Smooth muscle cell (in vitro differentiated cells): ENCODE results near the gene MTARC2. TPM values are rescaled to one million over a fixed set of nuclear protein-coding genes. Genes with fewer than 3 reads are reported as not detected.

Experiments used
- DNase-seq: peaks from one replicate; lab custom pipeline; 2025; ENCODE audit not compliant: unreplicated experiment; lab: John Stamatoyannopoulos, UW
- H2AFZ ChIP-seq: fragments of 200-600 bp; sonication (generic); 2 replicates; pipeline ENCODE4 v1.6.0; 2016; ENCODE audit warnings: antibody characterized with exemption, low read depth, mild to moderate bottlenecking
- H3F3A ChIP-seq: fragments of 200-600 bp; sonication (generic); 2 replicates; pipeline ENCODE4 v1.6.0; 2017; ENCODE audit warnings: antibody characterized with exemption, low read depth
- H3K27ac ChIP-seq: fragments of 200-600 bp; sonication (generic); 2 replicates; pipeline ENCODE4 v1.5.1; 2016; ENCODE audit warnings: low read depth, mild to moderate bottlenecking
- H3K27me3 ChIP-seq: fragments of 200-600 bp; sonication (generic); 2 replicates; pipeline ENCODE4 v1.6.1; 2016; ENCODE audit warnings: low read depth, mild to moderate bottlenecking
- H3K36me3 ChIP-seq: fragments of 200-600 bp; sonication (generic); 2 replicates; pipeline ENCODE4 v1.5.1; 2016; ENCODE audit warnings: low read depth
- H3K4me1 ChIP-seq: fragments of 200-600 bp; sonication (generic); 2 replicates; pipeline ENCODE4 v1.5.1; 2016; ENCODE audit warnings: low read depth
- H3K4me2 ChIP-seq: fragments of 200-600 bp; sonication (generic); 2 replicates; pipeline ENCODE4 v1.6.0; 2016; ENCODE audit warnings: mild to moderate bottlenecking
- H3K4me3 ChIP-seq: fragments of 200-600 bp; sonication (generic); 2 replicates; pipeline ENCODE4 v1.5.1; 2016; ENCODE audit warnings: mild to moderate bottlenecking
- H3K79me2 ChIP-seq: fragments of 200-600 bp; sonication (generic); 2 replicates; pipeline ENCODE4 v1.6.0; 2016; ENCODE audit warnings: low read depth, mild to moderate bottlenecking
- H3K9ac ChIP-seq: fragments of 200-600 bp; sonication (generic); 2 replicates; pipeline ENCODE4 v1.6.0; 2016; ENCODE audit warnings: low read depth
- H3K9me3 ChIP-seq: fragments of 200-600 bp; sonication (generic); replicated peaks from 2 replicates; pipeline ENCODE4 v1.5.1; 2016; ENCODE audit warnings: low read depth
- H4K20me1 ChIP-seq: fragments of 200-600 bp; sonication (generic); 2 replicates; pipeline ENCODE4 v1.6.0; 2016; ENCODE audit warnings: low read depth
- WGBS: methylation state at CpG from one replicate; pipeline ENCODE4 v1.1.7; 2016; ENCODE audit warnings: low lambda C conversion rate; 5-methylcytosine and 5-hydroxymethylcytosine counted together
- polyA plus RNA-seq: library from polyadenylated mRNA; unstranded; fragments of >200 nt; fragmentation: Nextera tagmentation; extraction: Ambion mirVana; gene quantifications from 2 replicates; pipeline ENCODE4 v1.2.1, GENCODE V29; 2016
- total RNA-seq: library from RNA; depleted of rRNA; stranded (reverse); fragments of >200 nt; gene quantifications from 2 replicates; pipeline ENCODE4 v1.2.3, GENCODE V29; 2014
- TF ChIP-seq, protein P1 (sequence below): fragments of 200-600 bp; sonication (generic); IDR thresholded peaks from 2 replicates; pipeline ENCODE4 v1.5.1; 2017; ENCODE audit warnings: borderline replicate concordance, mild to moderate bottlenecking, antibody characterized with exemption; ENCODE audit not compliant: insufficient read depth, poor library complexity, severe bottlenecking

Gene MTARC2
- total and polyA plus RNA-seq, 2 experiments from 2014 or later = 6.1 to 7.6 TPM

GRCh38 chr1:220786337-220787068 lies 38.4 kb downstream of the MTARC2 start, which contains the start of gene MTARC1:
TSS of gene MTARC1 (plus strand) at chr1:220786913. CDS start at chr1:220786945, 32 bp downstream.
- H4K20me1 ChIP-seq = no peaks in the 10 kb centered on the region
- DNase-seq = no peak
- no peak within 1 kb of the TSS for H3K27ac ChIP-seq
- H3K27me3 ChIP-seq = no peaks in the 10 kb centered on the region
- no peaks in the 10 kb centered on the region for H3K9me3 ChIP-seq
- H3K36me3 ChIP-seq = no peaks in the 10 kb centered on the region
- TF ChIP-seq, protein P1, sequence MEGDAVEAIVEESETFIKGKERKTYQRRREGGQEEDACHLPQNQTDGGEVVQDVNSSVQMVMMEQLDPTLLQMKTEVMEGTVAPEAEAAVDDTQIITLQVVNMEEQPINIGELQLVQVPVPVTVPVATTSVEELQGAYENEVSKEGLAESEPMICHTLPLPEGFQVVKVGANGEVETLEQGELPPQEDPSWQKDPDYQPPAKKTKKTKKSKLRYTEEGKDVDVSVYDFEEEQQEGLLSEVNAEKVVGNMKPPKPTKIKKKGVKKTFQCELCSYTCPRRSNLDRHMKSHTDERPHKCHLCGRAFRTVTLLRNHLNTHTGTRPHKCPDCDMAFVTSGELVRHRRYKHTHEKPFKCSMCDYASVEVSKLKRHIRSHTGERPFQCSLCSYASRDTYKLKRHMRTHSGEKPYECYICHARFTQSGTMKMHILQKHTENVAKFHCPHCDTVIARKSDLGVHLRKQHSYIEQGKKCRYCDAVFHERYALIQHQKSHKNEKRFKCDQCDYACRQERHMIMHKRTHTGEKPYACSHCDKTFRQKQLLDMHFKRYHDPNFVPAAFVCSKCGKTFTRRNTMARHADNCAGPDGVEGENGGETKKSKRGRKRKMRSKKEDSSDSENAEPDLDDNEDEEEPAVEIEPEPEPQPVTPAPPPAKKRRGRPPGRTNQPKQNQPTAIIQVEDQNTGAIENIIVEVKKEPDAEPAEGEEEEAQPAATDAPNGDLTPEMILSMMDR = no peak
- H3K4me2 ChIP-seq = peak within 1 kb of the TSS; percentile 99
- H2AFZ ChIP-seq = peak within 1 kb of the TSS; percentile 89
- peaks cover 11% of the 10 kb centered on the region for H3K4me1 ChIP-seq
- no peak within 1 kb of the TSS for H3K9ac ChIP-seq
- WGBS = 3% methylated on average over 49 of the region's 56 CpGs
- peak within 1 kb of the TSS; percentile 63 for H3K4me3 ChIP-seq
- peaks cover 4% of the 10 kb centered on the region for H3F3A ChIP-seq
- no peaks in the 10 kb centered on the region for H3K79me2 ChIP-seq

DNA sequence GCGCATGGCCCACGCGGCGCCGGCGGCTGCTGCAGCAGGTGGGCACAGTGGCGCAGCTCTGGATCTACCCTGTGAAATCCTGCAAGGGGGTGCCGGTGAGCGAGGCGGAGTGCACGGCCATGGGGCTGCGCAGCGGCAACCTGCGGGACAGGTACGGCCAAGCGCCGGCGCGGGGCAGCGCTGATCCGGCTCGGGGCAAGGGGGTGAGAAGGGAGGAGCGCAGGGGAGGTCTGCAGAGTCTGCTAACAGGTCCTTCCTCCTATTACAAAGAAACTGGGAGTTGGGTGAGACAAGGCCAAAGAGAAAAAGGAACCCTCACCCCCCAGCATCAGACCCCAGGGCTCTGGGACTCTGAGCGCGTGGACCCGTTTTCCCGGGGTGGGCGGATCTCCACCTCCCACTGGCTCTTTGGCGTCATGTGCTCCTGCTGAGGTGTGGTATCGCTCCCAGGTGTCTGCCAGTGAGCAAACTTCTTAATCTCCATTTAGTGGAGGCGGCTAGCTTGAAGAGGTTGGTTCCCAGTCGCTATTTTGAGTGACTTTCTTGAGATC lies 39.0 kb downstream of the MTARC2 start:
- Histone ChIP-seq H3K4me2 (peak overlapping the region; percentile 99), H3K9ac (no peak overlapping the region), H3K27me3 (no peaks in the 10 kb centered on the region), H3K27ac (no peak overlapping the region), H3K4me1 (peaks cover 11% of the 10 kb centered on the region), H3F3A (peaks cover 4% of the 10 kb centered on the region), H3K9me3 (no peaks in the 10 kb centered on the region), H4K20me1 (no peaks in the 10 kb centered on the region), H2AFZ (peak overlapping the region; percentile 89), H3K79me2 (no peaks in the 10 kb centered on the region), H3K4me3 (peak overlapping the region; percentile 63), H3K36me3 (no peaks in the 10 kb centered on the region)
- TF ChIP-seq, protein P1 = no peak
- DNase-seq = no peak
- 3% methylated on average over 32 of the region's 32 CpGs for WGBS

DNA sequence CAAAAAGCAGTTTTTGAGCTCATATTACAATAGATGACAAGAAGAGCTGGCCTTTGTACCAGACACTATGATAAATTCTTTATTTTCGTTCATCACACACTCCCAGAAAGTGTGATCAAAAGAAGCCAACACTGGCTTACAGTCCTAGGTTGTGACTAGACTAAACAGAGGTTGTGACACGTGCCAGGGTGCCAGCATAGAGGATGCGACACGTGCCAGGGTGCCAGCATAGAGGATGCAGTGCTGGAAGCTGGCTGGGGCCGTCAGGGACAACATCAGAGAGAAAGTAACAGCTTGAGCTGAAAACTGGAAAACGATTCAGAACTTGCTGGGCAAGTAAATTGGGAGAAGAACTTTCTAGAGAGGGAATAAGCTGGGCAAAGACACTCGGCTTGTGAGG lies 40.8 kb downstream of the MTARC2 start:
- Histone ChIP-seq H3K27me3 (no peaks in the 10 kb centered on the region), H3K79me2 (no peaks in the 10 kb centered on the region), H3K36me3 (no peaks in the 10 kb centered on the region), H4K20me1 (no peaks in the 10 kb centered on the region), H2AFZ (no peak overlapping the region), H3F3A (peaks cover 4% of the 10 kb centered on the region), H3K4me2 (no peak overlapping the region), H3K27ac (no peak overlapping the region), H3K4me3 (no peak overlapping the region), H3K4me1 (peaks cover 11% of the 10 kb centered on the region), H3K9ac (no peak overlapping the region), H3K9me3 (no peaks in the 10 kb centered on the region)
- WGBS = 95% methylated on average over 7 of the region's 7 CpGs
- TF ChIP-seq, protein P1 = no peak
- DNase-seq = no peak
